GM18520 (cell line): ENCODE measurements around the gene TRIM54.

Experiments
- ATAC-seq: cut with Tn5 transposase; IDR thresholded peaks from one replicate; pipeline ENCODE4 v1.9.1; 2021; ENCODE audit not compliant: unreplicated experiment

Gene TRIM54

DNA sequence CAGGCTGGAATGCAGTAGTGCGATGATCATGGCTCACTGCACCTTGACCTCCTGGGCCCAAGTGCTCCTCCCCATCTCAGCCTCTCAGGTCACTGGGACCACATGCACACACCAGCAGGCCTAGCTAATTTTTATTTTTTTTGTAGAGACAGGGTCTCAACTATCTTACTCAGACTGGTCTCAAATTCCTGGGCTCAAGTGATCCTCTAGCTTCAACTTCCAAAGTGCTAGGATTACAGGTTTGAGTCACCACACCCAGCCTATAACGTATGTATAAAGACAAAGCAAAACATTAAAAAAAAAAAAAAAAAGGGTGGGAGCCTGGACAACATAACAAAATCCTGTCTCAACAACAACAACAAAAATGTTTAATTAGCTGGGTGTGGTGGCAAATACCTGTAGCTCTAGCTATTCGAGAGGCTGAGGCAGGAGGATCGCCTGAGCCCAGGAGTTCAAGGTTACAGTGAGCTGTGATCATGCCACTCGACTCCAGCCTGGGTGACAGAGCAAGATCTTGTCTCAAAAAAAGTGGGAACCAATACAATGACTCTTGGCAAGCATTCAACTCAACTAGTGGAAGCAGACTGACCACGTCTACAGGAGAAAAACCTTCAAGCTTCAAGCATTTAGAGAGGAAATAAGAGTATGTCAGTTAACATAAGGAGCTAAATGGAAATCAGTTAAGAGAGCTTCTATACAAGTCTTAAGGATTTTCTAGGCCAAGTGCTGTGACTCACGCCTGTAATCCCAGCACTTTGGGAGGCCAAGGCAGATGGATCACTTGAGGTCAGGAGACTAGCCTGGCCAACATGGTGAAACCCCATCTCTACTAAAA, 71.8 kb downstream of the TRIM54 start:
- ATAC-seq: no peak

GRCh38 chr2:27354597-27354927, 72.3 kb downstream of the TRIM54 start:
- ATAC-seq: no peak

GRCh38 chr2:27356056-27356381, 73.8 kb downstream of the TRIM54 start:
- peak; percentile 18 for ATAC-seq

- ATAC-seq: peak; percentile 78
These were observed 74.4 kb downstream of the TRIM54 start, which contains the start of gene GTF3C2 for GRCh38 chr2:27356382-27357181. Gene GTF3C2 (minus strand): TSS chr2:27356764. CDS start chr2:27343554, 13,210 bp downstream.
